ENCODE results near the gene NPR1. TPM values are rescaled to one million over a fixed set of nuclear protein-coding genes. Genes with fewer than 3 reads are reported as not detected.
"Not testable (repeated sequence)": the region's sequence is repeated elsewhere in the genome, so short reads cannot be mapped to it uniquely, and the experiment has no call there.

NPR1 gene
- total RNA-seq, 1 donor from 2014 or later = not detected

- H3K9me3 Mint-ChIP-seq (ENCODE audit: unreplicated experiment) = peaks cover 8% of the 10 kb centered on the region
- peaks cover 2% of the 10 kb centered on the region for H3K27me3 Mint-ChIP-seq (ENCODE audit: unreplicated experiment)
- H3K27ac Mint-ChIP-seq (ENCODE audit: unreplicated experiment) = no peak within 1 kb of the TSS
- no peak for TF ChIP-seq CTCF (IDR thresholded peaks at IDR 0.05; ENCODE audit: partially characterized antibody, unreplicated experiment)
- DNase-seq = peak; percentile 96
- peaks cover 4% of the 10 kb centered on the region for H3K4me1 Mint-ChIP-seq (ENCODE audit: low read depth, unreplicated experiment)
- no peaks in the 10 kb centered on the region for H3K36me3 Mint-ChIP-seq (ENCODE audit: unreplicated experiment)
- no peak within 1 kb of the TSS for H3K4me3 Mint-ChIP-seq (ENCODE audit: unreplicated experiment)
Measured at GRCh38 chr1:153670859-153671627, 7.4 kb upstream of the NPR1 start, which contains the start of gene ILF2. Gene ILF2, minus strand, starts transcription at chr1:153670993. Its CDS starts 71 bp downstream, at chr1:153670922.

DNA sequence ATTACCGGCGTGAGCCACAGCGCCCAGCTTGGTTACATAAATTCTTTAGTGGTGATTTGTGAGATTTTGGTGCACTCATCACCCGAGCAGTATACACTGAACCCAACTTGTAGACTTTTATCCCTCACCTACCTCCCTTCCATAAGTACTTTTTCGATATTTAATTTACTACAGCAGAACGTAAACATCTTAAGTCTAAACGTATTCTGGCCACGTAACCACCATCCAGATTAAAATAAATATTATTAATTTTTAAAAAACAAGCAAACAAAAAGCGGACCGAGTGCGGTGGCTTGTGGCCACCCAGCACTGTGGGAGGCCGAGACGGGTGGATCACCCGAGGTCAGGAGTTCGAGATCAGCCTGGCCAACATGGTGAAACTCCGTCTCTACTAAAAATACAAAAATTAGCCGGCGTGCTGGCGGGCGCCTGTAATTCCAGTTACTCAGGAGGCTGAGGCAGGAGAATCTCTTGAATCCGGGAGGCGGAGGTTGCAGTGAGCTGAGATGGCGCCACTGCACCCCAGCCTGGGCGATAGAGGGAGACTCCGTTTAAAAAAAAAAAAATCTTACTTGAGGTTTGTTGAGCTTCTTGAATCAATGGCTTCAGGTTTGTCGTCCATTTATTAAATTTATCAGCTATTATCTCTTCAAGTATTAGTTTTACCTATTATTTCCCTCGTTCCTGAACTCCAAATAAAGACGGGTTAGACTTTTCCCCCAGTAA lies 6.7 kb upstream of the NPR1 start:
- H3K9me3 Mint-ChIP-seq (ENCODE audit: unreplicated experiment); H3K27me3 Mint-ChIP-seq (ENCODE audit: unreplicated experiment); H3K36me3 Mint-ChIP-seq (ENCODE audit: unreplicated experiment); H3K4me1 Mint-ChIP-seq (ENCODE audit: low read depth, unreplicated experiment): not testable (repeated sequence)
- Mint-ChIP-seq H3K27ac (ENCODE audit: unreplicated experiment) (peak overlapping the region; percentile 59), H3K4me3 (ENCODE audit: unreplicated experiment) (peak overlapping the region; percentile 84)
- peak; percentile 47 for DNase-seq

- Mint-ChIP-seq H3K4me3 (ENCODE audit: unreplicated experiment) (no peak overlapping the region), H3K27me3 (ENCODE audit: unreplicated experiment) (peaks cover 7% of the 10 kb centered on the region)
Measured at GRCh38 chr1:153673511-153673910, 5.0 kb upstream of the NPR1 start.

DNA sequence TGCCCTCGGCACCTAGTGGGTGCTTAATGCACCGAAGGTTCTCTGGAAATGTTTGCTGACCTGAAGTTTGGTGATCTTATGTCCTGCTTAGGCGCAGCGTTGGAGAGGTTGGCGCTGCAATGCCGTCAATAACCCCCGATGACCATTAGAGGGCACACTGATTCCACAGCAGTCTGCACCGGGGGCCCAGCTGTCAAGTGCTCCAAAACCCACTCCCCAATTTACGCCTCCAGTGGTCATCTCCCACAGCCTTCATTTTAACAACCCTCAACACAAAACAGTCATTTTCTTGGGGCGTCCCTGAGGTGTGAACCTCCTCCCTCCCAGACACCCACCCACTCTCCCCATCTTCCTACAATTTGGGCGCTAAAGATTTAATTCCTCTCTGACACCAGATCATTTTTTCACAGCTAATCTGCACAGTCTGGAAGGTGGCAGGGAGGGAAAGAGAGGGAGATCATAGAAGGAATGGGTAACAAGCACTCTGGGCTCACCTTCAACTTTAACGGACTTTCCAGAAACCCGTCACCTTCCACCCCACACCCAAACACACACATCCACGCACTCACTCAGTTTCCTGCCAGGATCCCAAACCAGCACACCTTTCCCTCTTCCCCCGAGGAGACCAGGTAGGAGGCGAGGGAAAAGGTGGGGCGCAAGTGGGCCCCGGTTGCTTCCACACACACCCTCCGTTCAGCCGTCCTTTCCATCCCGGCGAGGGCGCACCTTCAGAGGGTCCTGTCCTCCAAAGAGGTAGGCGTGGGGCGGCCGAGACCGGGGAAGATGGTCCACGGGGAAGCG lies 570 bp upstream of the NPR1 start:
- Mint-ChIP-seq H3K4me3 (ENCODE audit: unreplicated experiment) (peak overlapping the region; percentile 86), H3K36me3 (ENCODE audit: unreplicated experiment) (no peaks in the 10 kb centered on the region), H3K9me3 (ENCODE audit: unreplicated experiment) (peaks cover 5% of the 10 kb centered on the region), H3K27ac (ENCODE audit: unreplicated experiment) (no peak overlapping the region), H3K4me1 (ENCODE audit: low read depth, unreplicated experiment) (peaks cover 9% of the 10 kb centered on the region), H3K27me3 (ENCODE audit: unreplicated experiment) (peaks cover 27% of the 10 kb centered on the region)
- peak; percentile 74 for DNase-seq
- peak; percentile 76 for TF ChIP-seq CTCF (IDR thresholded peaks at IDR 0.05; ENCODE audit: partially characterized antibody, unreplicated experiment)

More at GRCh38 chr1:153673511-153673910, 5.0 kb upstream of the NPR1 start:
- Mint-ChIP-seq H3K27ac (ENCODE audit: unreplicated experiment) (no peak overlapping the region), H3K4me1 (ENCODE audit: low read depth, unreplicated experiment) (peaks cover 9% of the 10 kb centered on the region), H3K9me3 (ENCODE audit: unreplicated experiment) (peaks cover 9% of the 10 kb centered on the region), H3K36me3 (ENCODE audit: unreplicated experiment) (no peaks in the 10 kb centered on the region)
- no peak for TF ChIP-seq CTCF (IDR thresholded peaks at IDR 0.05; ENCODE audit: partially characterized antibody, unreplicated experiment)
- no peak for DNase-seq

- peak; percentile 56 for DNase-seq
- peak; percentile 37 for TF ChIP-seq CTCF (IDR thresholded peaks at IDR 0.05; ENCODE audit: partially characterized antibody, unreplicated experiment)
- H3K27me3 Mint-ChIP-seq (ENCODE audit: unreplicated experiment) = peaks cover 29% of the 10 kb centered on the region
- peak overlapping the region; percentile 85 for H3K4me3 Mint-ChIP-seq (ENCODE audit: unreplicated experiment)
- peaks cover 9% of the 10 kb centered on the region for H3K4me1 Mint-ChIP-seq (ENCODE audit: low read depth, unreplicated experiment)
- no peaks in the 10 kb centered on the region for H3K36me3 Mint-ChIP-seq (ENCODE audit: unreplicated experiment)
- H3K9me3 Mint-ChIP-seq (ENCODE audit: unreplicated experiment) = peaks cover 3% of the 10 kb centered on the region
- H3K27ac Mint-ChIP-seq (ENCODE audit: unreplicated experiment) = peak overlapping the region; percentile 59
Measured at GRCh38 chr1:153679337-153680119, 1.0 kb downstream of the NPR1 start.
